Activated naive CD4-positive, alpha-beta T cell treated with anti-CD3 and anti-CD28 coated beads, Interleukin-2, amount 10 ng/mL, durations not matched to agents 7 days and 5 days (primary cell): Measurements from ENCODE around the gene HSPB7.
"Not testable (repeated sequence)": the region's sequence is repeated elsewhere in the genome, so short reads cannot be mapped to it uniquely, and the experiment has no call there.

Experiments
- CTCF ChIA-PET: fragments of 350-600 bp; sonication (Branson Sonifier 250); formaldehyde crosslinking; loops from one replicate; lab custom pipeline; 2021; ENCODE audit warnings: antibody characterized with exemption; lab: Charles Lee
- DNase-seq: peaks from one replicate; pipeline ENCODE4 v3.0.0-alpha.2; 2020
- H3K27ac Mint-ChIP-seq: one replicate; pipeline ENCODE4 v1.8.0; 2021; ENCODE audit warnings: mild to moderate bottlenecking, moderate library complexity, mixed read lengths
- H3K27me3 Mint-ChIP-seq: one replicate; pipeline ENCODE4 v1.8.0; 2021; ENCODE audit warnings: mild to moderate bottlenecking, mixed read lengths
- H3K36me3 Mint-ChIP-seq: one replicate; pipeline ENCODE4 v1.8.0; 2021; ENCODE audit warnings: mixed read lengths
- H3K4me1 Mint-ChIP-seq: one replicate; pipeline ENCODE4 v1.8.0; 2021; ENCODE audit warnings: mixed read lengths
- H3K4me3 Mint-ChIP-seq: one replicate; pipeline ENCODE4 v1.8.0; 2021; ENCODE audit warnings: mild to moderate bottlenecking, moderate library complexity, mixed read lengths
- H3K9me3 Mint-ChIP-seq: one replicate; pipeline ENCODE4 v1.8.0; 2021; ENCODE audit warnings: mixed read lengths

Gene HSPB7

GRCh38 chr1:16013908-16014258 lies 4.0 kb downstream of the HSPB7 start:
- Mint-ChIP-seq H3K36me3 (no peaks in the 10 kb centered on the region), H3K27me3 (peaks cover 53% of the 10 kb centered on the region), H3K4me1 (peaks cover 4% of the 10 kb centered on the region), H3K9me3 (no peaks in the 10 kb centered on the region), H3K27ac (no peak overlapping the region), H3K4me3 (no peak overlapping the region)
- no peak for DNase-seq
- CTCF ChIA-PET = interaction anchor here (1.3 kb wide), 1 partner anchor 219 kb away, joined by 3 read pairs; no protein-coding TSS in a partner anchor

DNA sequence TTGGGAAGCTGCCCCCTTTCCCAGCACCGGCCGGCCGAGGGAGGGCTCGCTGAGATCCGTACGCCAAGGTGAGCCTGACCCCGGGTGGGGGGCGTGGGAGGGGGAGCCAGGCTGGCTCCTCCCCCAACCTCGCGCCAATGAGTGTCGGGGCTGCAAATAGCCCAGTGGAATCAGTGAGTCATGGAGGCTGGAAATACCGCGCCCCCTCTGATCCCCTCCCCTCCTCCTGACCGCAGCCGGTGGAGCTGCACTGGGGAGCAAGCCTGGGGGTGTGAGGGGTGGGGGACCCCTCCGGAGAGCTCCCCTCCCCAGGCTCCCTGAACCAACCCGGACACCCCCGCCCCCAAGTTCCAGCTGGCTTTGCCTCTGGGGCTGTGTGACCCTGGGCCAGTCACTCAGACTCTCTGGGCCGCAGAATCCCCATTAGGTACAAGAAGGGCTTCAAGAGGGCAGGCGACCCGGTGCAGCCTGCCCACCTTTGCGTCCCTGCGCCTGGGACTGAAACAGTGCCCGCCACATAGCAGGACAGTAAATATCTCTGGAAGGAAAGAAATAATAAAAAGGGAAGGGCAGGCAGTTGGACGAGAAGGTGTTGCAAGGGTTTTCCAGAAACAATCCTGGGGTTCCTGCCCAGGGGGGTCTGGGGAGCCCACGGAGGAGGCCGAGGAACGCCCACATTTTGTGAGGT lies 4.5 kb downstream of the HSPB7 start:
- Mint-ChIP-seq H3K27me3 (peaks cover 50% of the 10 kb centered on the region), H3K4me3 (no peak overlapping the region), H3K36me3 (no peaks in the 10 kb centered on the region), H3K9me3 (no peaks in the 10 kb centered on the region), H3K4me1 (peaks cover 4% of the 10 kb centered on the region), H3K27ac (no peak overlapping the region)
- CTCF ChIA-PET = interaction anchor here (0.8 to 1.4 kb wide), 3 partner anchors 12 to 218 kb away, joined by 3 read pairs; no protein-coding TSS in a partner anchor
- peak; percentile 41 for DNase-seq

- Mint-ChIP-seq H3K4me1 (peaks cover 4% of the 10 kb centered on the region), H3K4me3 (no peak overlapping the region), H3K27ac (no peak overlapping the region), H3K27me3 (peaks cover 49% of the 10 kb centered on the region), H3K36me3 (no peaks in the 10 kb centered on the region), H3K9me3 (no peaks in the 10 kb centered on the region)
- CTCF ChIA-PET = interaction anchor here (0.8 to 6.1 kb wide), 5 partner anchors 13 to 218 kb away, joined by 3 to 33 read pairs (median 3); no protein-coding TSS in a partner anchor
- peak; percentile 53 for DNase-seq
Observed at GRCh38 chr1:16012590-16013219, 5.1 kb downstream of the HSPB7 start.

DNA sequence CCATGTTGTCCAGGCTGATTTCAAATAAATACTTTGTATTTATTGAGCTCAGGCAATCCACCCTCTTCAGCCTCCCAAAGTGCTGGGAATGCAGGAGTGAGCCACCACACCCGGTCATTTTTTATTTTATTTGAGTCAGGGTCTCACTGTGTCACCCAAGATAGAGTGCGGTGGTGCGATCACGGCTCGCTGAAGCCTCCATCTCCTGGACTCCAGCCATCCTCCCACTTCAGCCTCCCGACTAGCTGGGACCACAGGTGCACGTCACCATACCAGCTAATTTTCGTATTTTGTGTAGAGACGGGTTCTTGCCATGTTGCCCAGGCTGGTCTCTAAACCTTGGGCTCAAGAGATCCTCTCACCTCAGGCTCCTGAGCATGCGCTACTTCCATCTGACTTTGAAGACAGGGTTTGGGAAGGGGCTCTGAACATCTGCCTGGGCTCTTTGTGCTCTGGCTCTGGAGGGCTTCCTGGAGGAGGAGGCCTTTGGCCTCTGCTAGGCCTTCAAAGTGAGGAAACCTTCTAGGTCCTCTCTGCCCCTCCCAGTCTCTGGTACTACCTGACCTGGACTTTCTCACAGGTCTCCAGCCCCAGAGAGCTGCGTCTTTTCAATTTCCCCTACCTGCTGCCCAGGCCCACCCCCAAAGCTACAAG lies 5.8 kb downstream of the HSPB7 start:
- Mint-ChIP-seq H3K9me3 (no peaks in the 10 kb centered on the region), H3K36me3 (no peaks in the 10 kb centered on the region), H3K27ac (no peak overlapping the region), H3K27me3 (peaks cover 49% of the 10 kb centered on the region), H3K4me1 (peaks cover 4% of the 10 kb centered on the region), H3K4me3 (no peak overlapping the region)
- CTCF ChIA-PET = interaction anchor here (0.7 to 6.1 kb wide), 5 partner anchors 14 to 221 kb away, joined by 3 to 33 read pairs (median 4); no protein-coding TSS in a partner anchor
- DNase-seq = no peak

GRCh38 chr1:16010837-16011236 lies 7.0 kb downstream of the HSPB7 start:
- H3K27ac Mint-ChIP-seq = no peak overlapping the region
- H3K4me1 Mint-ChIP-seq = peaks cover 4% of the 10 kb centered on the region
- no peaks in the 10 kb centered on the region for H3K9me3 Mint-ChIP-seq
- no peak overlapping the region for H3K4me3 Mint-ChIP-seq
- H3K36me3 Mint-ChIP-seq = no peaks in the 10 kb centered on the region
- CTCF ChIA-PET = interaction anchor here (0.9 to 6.1 kb wide), 8 partner anchors 8 to 219 kb away, joined by 3 to 47 read pairs (median 4); partner anchors contain the start of gene FAM131C
- no peak for DNase-seq
- peaks cover 59% of the 10 kb centered on the region for H3K27me3 Mint-ChIP-seq

DNA sequence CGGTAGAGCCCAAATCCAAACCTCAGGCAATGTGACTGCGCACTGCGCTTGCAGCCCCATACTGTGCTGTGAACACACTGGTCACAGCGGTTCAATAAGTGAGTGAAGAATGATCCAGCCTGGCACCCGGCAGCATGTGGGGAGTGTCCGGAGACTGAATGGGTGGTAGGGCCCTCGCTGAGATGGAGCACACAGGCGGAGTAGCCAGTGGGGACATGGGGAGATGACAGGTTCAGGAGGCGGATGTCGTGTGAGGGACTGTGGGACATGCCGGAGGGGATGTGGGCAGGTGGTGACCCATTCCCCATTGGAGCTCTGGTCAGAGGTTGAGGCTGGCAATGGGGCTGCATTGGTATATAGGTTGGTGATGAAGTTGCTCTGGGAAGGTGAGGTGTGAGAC lies 8.2 kb downstream of the HSPB7 start:
- H3K4me3 Mint-ChIP-seq = no peak overlapping the region
- H3K27ac Mint-ChIP-seq = peak overlapping the region; percentile 50
- H3K9me3 Mint-ChIP-seq = no peaks in the 10 kb centered on the region
- H3K4me1 Mint-ChIP-seq = peaks cover 4% of the 10 kb centered on the region
- CTCF ChIA-PET = interaction anchor here (0.6 to 6.1 kb wide), 12 partner anchors 8 to 219 kb away, joined by 3 to 47 read pairs (median 4); no protein-coding TSS in a partner anchor
- H3K36me3 Mint-ChIP-seq = no peaks in the 10 kb centered on the region
- DNase-seq = no peak
- H3K27me3 Mint-ChIP-seq = peaks cover 54% of the 10 kb centered on the region

GRCh38 chr1:16009030-16009460 lies 8.8 kb downstream of the HSPB7 start:
- no peaks in the 10 kb centered on the region for H3K36me3 Mint-ChIP-seq
- H3K4me3 Mint-ChIP-seq = no peak overlapping the region
- peaks cover 50% of the 10 kb centered on the region for H3K27me3 Mint-ChIP-seq
- H3K27ac Mint-ChIP-seq = no peak overlapping the region
- H3K9me3 Mint-ChIP-seq = no peaks in the 10 kb centered on the region
- DNase-seq = peak; percentile 82
- CTCF ChIA-PET = interaction anchor here (0.6 to 6.1 kb wide), 10 partner anchors 10 to 218 kb away, joined by 3 to 47 read pairs (median 6); no protein-coding TSS in a partner anchor
- peaks cover 4% of the 10 kb centered on the region for H3K4me1 Mint-ChIP-seq

DNA sequence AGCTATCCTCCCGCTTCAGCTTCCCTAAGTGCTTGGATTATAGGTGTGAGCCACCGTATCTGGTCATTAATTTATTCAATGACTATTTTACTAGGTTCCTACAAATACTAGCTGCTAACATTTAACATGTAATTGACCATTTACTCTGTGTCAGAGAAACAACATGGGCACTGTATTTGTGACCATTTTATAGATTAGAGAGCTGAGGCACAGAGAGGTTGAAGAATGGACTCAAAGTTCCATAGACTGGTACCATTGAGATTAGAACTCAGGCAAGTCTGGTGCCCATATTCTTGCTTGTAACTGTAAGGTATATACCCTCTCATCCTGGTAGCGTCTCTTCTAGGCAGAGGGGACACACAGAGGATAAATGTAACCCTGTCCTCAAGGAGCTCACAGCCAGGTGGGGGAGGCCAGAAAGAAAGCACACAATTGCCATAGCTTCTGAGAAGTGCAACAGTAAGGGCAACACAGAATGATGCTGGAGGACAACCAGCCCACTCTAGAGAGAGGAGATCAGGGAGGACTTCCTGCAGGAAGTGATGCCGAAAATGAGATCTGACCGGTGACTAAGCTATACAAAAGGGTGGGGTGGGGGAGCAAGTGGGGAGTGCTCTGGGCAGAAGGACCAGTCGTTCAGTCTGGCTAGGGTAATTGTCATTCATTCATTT lies 10.0 kb downstream of the HSPB7 start:
- Mint-ChIP-seq H3K9me3 (no peaks in the 10 kb centered on the region), H3K36me3 (no peaks in the 10 kb centered on the region), H3K27me3 (peaks cover 43% of the 10 kb centered on the region), H3K4me1 (peaks cover 4% of the 10 kb centered on the region), H3K27ac (no peak overlapping the region), H3K4me3 (no peak overlapping the region)
- CTCF ChIA-PET = interaction anchor here (0.8 to 6.1 kb wide), 15 partner anchors 17 to 219 kb away, joined by 3 to 47 read pairs (median 4); no protein-coding TSS in a partner anchor
- no peak for DNase-seq

DNA sequence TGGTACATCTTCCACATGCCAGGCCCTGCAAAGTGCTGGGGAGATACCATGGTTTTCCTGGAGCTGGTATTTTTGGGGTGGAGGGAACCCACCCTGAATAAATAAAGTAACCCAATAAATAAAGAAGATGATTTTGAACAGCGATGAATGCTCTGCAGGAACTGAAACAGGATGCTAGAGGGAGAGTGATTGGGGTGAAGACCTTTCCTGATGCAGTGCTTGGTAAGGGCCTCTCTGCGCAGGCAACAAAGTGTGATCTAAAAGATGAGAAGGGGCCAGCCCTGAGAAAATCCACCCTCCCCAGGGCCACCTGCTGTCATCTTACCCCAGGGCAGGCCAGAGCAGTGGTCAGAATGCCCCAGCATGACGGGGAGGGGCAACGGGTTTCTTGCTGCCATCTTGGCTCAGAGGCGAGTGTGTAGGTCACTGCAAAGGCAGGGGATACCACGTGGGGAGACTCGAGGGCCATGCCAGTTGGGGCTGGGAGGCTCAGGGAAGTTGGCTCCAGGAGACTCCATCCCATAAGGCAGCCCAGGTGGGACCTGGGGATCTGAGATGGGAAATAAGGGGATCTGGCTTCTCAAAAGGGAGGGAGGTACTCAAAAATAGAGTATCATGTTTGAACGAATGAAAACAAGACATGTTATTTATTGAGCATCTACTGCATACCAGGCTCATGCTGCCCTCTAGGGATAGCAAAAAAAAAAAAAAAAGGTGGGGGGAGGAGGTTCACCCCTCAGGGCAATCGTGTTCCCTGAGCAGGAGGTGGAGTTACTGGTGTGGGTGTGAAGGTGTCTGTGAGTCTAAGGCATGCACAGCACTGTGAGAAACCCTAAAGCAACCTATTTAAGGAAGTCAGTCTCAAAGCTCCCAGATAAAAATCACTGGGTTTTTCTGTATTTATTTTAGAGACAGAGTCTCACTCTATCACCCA lies 11.0 kb downstream of the HSPB7 start:
- DNase-seq = no peak
- H3K9me3 Mint-ChIP-seq = no peaks in the 10 kb centered on the region
- no peaks in the 10 kb centered on the region for H3K4me1 Mint-ChIP-seq
- CTCF ChIA-PET = interaction anchor here (0.6 to 6.1 kb wide), 15 partner anchors 12 to 218 kb away, joined by 3 to 47 read pairs (median 4); no protein-coding TSS in a partner anchor
- no peak overlapping the region for H3K27ac Mint-ChIP-seq
- H3K36me3 Mint-ChIP-seq = no peaks in the 10 kb centered on the region
- no peak overlapping the region for H3K4me3 Mint-ChIP-seq
- H3K27me3 Mint-ChIP-seq = peaks cover 34% of the 10 kb centered on the region

- Mint-ChIP-seq H3K36me3 (no peaks in the 10 kb centered on the region), H3K4me3 (no peak overlapping the region), H3K4me1 (no peaks in the 10 kb centered on the region), H3K27me3 (peaks cover 29% of the 10 kb centered on the region), H3K9me3 (no peaks in the 10 kb centered on the region), H3K27ac (no peak overlapping the region)
- DNase-seq = no peak
- CTCF ChIA-PET = interaction anchor here (1.2 to 5.8 kb wide), 3 partner anchors 49 to 214 kb away, joined by 4 to 47 read pairs (median 39); no protein-coding TSS in a partner anchor
Observed at GRCh38 chr1:16006010-16006409, 11.8 kb downstream of the HSPB7 start.

DNA sequence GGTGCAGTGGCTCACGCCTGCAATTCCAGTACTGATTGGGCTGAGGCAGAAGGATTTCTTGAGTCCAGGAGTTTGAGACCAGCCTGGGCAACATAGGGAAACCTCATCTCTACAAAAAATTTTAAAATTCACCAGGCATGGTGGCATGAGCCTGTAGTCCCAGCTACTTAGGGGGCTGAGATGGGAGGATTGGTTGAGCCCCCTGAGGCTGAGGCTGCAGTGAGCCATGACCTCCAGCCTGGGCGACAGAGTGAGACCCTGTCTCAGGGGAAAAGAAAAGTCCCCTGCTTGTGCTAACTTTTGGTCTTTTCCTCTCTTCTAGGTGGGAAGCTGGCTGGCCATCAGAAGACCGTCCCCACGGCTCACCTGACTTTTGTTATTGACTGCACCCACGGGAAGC lies 12.2 kb downstream of the HSPB7 start:
- H3K4me1 Mint-ChIP-seq = no peaks in the 10 kb centered on the region
- no peaks in the 10 kb centered on the region for H3K36me3 Mint-ChIP-seq
- CTCF ChIA-PET = interaction anchor here (1.2 to 5.8 kb wide), 3 partner anchors 50 to 214 kb away, joined by 4 to 47 read pairs (median 39); no protein-coding TSS in a partner anchor
- H3K27me3 Mint-ChIP-seq = peaks cover 26% of the 10 kb centered on the region
- H3K27ac Mint-ChIP-seq = no peak overlapping the region
- DNase-seq = no peak
- no peak overlapping the region for H3K4me3 Mint-ChIP-seq
- H3K9me3 Mint-ChIP-seq = no peaks in the 10 kb centered on the region

DNA sequence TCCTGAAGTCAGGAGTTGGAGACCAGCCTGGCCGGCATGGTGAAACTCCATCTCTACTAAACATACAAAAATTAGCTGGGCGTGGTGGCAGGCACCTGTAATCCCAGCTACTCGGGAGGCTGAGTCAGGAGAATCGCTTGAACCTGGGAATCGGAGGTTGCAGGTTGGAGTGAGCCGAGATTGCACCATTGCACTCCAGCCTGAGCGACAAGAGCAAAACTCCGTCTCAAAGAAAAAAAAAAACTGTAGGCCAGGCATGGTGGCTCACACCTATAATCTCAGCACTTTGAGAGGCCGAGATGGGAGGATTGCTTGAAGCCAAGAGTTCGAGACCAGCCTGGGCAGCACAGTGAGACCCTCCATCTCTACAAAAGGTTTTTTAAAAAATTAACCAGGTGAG lies 16.6 kb downstream of the HSPB7 start:
- not testable (repeated sequence) for DNase-seq, H3K36me3 Mint-ChIP-seq, H3K9me3 Mint-ChIP-seq, H3K4me3 Mint-ChIP-seq, H3K27ac Mint-ChIP-seq, H3K4me1 Mint-ChIP-seq
- CTCF ChIA-PET = interaction anchor here (1.5 kb wide), 1 partner anchor 9 kb away, joined by 3 read pairs; no protein-coding TSS in a partner anchor
- peaks cover 39% of the 10 kb centered on the region for H3K27me3 Mint-ChIP-seq

GRCh38 chr1:15998929-15999328 lies 18.9 kb downstream of the HSPB7 start:
- H3K4me1 Mint-ChIP-seq = no peaks in the 10 kb centered on the region
- CTCF ChIA-PET = no interaction called here
- no peak for DNase-seq
- no peaks in the 10 kb centered on the region for H3K36me3 Mint-ChIP-seq
- H3K27ac Mint-ChIP-seq = no peak overlapping the region
- no peak overlapping the region for H3K4me3 Mint-ChIP-seq
- H3K27me3 Mint-ChIP-seq = peaks cover 26% of the 10 kb centered on the region
- no peaks in the 10 kb centered on the region for H3K9me3 Mint-ChIP-seq
